OCI-LY3 (cell line): Measurements from ENCODE around the gene SLC35F3.

Experiments
- H2AFZ ChIP-seq: fragments of 200-600, 300-600 bp; shearing (Covaris generic); 2 replicates; pipeline ENCODE4 v1.6.0; 2014; ENCODE audit warnings: antibody characterized with exemption, low read depth, low read length
- H3K27ac ChIP-seq: fragments of 200-600, 300-600 bp; sonication (generic); 2 replicates; pipeline ENCODE4 v1.5.1; 2014; ENCODE audit warnings: mild to moderate bottlenecking, low read length, moderate library complexity, mixed read lengths
- H3K27me3 ChIP-seq: fragments of 200-600, 300-600 bp; sonication (generic); 2 replicates; pipeline ENCODE4 v1.6.1; 2014; ENCODE audit warnings: low read depth, low read length, mixed read lengths
- H3K36me3 ChIP-seq: fragments of 200-600, 300-600 bp; sonication (generic); replicated peaks from 2 replicates; pipeline ENCODE3; 2014; ENCODE audit warnings: low read depth, low read length, mixed read lengths
- H3K4me1 ChIP-seq: fragments of 300-600, 200-600 bp; sonication (generic); 2 replicates; pipeline ENCODE4 v1.6.1; 2014; ENCODE audit warnings: low read length, mixed read lengths
- H3K4me2 ChIP-seq: fragments of 200-600, 300-600 bp; sonication (generic); 2 replicates; pipeline ENCODE4 v1.6.1; 2014; ENCODE audit warnings: low read length, mixed read lengths
- H3K4me3 ChIP-seq: fragments of 300-600, 200-600 bp; sonication (generic); 2 replicates; pipeline ENCODE4 v1.5.1; 2014; ENCODE audit warnings: antibody characterized with exemption, mild to moderate bottlenecking, low read length, moderate library complexity
- H3K79me2 ChIP-seq: fragments of 300-600, 200-600 bp; shearing (Covaris generic); 2 replicates; pipeline ENCODE4 v1.6.1; 2014; ENCODE audit warnings: mild to moderate bottlenecking, low read length, mixed read lengths
- H3K9ac ChIP-seq: fragments of 300-600, 200-600 bp; shearing (Covaris generic); 2 replicates; pipeline ENCODE4 v1.6.0; 2014; ENCODE audit warnings: mild to moderate bottlenecking, low read length, moderate library complexity
- H3K9me3 ChIP-seq: fragments of 200-600, 300-600 bp; shearing (Covaris generic); 2 replicates; pipeline ENCODE4 v1.6.1; 2014; ENCODE audit warnings: low read length, mixed read lengths; ENCODE audit not compliant: insufficient read depth
- H4K20me1 ChIP-seq: fragments of 200-600, 300-600 bp; sonication (generic); 2 replicates; pipeline ENCODE4 v1.6.1; 2016; ENCODE audit warnings: low read length, mixed read lengths; ENCODE audit not compliant: insufficient read depth
- EZH2phosphoT487 ChIP-seq: fragments of 200-600 bp; shearing (Covaris generic); IDR thresholded peaks from 2 replicates; pipeline ENCODE4 v1.6.1; 2018; ENCODE audit warnings: antibody characterized with exemption, mixed run types, low read depth
- TF ChIP-seq, protein P1 (sequence below): fragments of 200-600, 300-600 bp; sonication (generic); IDR thresholded peaks from 2 replicates; pipeline ENCODE4 v1.5.1; 2014; ENCODE audit warnings: antibody characterized with exemption, low read length, low read depth

The SLC35F3 gene

DNA sequence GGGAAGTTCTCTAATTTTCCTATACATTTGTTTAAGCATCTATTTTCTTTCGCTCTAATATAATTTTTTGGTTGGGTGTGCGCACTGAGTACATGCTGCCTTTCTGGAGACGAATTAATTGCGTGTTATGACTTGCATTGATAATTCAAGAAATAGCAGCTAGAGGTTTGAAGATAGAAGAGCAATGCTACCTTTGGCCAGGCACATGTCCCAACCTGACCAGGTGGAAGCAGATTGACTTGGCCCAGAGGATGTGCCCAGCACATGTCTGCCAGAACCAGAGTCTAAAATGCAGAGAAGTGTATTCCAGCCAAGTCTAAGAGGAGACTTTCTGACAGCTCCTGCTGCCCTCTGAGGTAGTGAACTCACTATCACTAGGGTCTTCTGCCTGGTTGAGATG lies 114.3 kb downstream of the SLC35F3 start:
- Histone ChIP-seq H4K20me1 (no peaks in the 10 kb centered on the region), H3K79me2 (no peaks in the 10 kb centered on the region), H3K4me3 (no peak overlapping the region), H3K36me3 (no peaks in the 10 kb centered on the region), H3K27ac (no peak overlapping the region), H3K9me3 (no peaks in the 10 kb centered on the region), H3K4me1 (no peaks in the 10 kb centered on the region), H2AFZ (no peak overlapping the region), H3K27me3 (peaks cover 46% of the 10 kb centered on the region), H3K9ac (no peak overlapping the region), H3K4me2 (no peak overlapping the region)
- TF ChIP-seq, protein P1, sequence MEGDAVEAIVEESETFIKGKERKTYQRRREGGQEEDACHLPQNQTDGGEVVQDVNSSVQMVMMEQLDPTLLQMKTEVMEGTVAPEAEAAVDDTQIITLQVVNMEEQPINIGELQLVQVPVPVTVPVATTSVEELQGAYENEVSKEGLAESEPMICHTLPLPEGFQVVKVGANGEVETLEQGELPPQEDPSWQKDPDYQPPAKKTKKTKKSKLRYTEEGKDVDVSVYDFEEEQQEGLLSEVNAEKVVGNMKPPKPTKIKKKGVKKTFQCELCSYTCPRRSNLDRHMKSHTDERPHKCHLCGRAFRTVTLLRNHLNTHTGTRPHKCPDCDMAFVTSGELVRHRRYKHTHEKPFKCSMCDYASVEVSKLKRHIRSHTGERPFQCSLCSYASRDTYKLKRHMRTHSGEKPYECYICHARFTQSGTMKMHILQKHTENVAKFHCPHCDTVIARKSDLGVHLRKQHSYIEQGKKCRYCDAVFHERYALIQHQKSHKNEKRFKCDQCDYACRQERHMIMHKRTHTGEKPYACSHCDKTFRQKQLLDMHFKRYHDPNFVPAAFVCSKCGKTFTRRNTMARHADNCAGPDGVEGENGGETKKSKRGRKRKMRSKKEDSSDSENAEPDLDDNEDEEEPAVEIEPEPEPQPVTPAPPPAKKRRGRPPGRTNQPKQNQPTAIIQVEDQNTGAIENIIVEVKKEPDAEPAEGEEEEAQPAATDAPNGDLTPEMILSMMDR, result no peak
- TF ChIP-seq EZH2phosphoT487, result no peak

DNA sequence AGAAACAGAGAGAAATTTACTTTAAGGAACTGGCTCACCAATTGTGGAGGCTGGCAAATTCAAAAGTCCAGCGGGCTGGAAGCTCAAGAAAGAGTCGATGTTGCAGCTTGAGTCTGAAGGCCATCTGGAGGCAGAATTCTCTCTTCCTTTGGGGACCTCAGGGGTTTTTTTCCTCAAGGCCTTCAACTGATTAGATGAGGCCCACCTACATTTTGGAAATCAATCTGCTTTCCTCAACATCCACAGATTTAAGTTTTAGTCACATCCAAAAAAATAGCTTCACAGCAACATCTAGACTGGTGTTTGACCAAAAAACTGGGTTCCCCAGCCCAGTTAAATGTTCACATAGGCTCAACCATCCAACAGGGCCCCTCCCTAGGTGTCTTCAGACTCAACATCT lies 114.9 kb downstream of the SLC35F3 start:
- Histone ChIP-seq H2AFZ (no peak overlapping the region), H3K27ac (no peak overlapping the region), H3K27me3 (peaks cover 44% of the 10 kb centered on the region), H3K4me3 (no peak overlapping the region), H4K20me1 (no peaks in the 10 kb centered on the region), H3K9me3 (no peaks in the 10 kb centered on the region), H3K36me3 (no peaks in the 10 kb centered on the region), H3K4me2 (no peak overlapping the region), H3K9ac (no peak overlapping the region), H3K79me2 (no peaks in the 10 kb centered on the region), H3K4me1 (no peaks in the 10 kb centered on the region)
- no peak for TF ChIP-seq EZH2phosphoT487
- TF ChIP-seq, protein P1, result no peak

DNA sequence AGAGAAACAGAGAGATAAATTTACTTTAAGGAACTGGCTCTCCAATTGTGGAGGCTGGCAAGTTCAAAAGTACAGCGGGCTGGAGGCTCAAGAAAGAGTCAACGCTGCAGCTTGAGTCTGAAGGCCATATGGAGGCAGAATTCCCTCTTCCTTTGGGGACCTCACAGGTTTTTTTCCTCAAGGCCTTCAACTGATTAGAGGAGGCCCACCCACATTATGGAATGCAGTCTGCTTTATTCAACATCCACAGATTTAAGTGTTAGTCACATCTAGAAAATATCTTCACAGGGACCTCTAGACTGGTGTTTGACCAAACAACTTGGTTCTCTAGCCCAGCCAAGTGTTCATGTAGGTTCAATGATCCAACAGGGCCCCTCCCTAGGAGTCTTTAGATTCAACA lies 117.8 kb downstream of the SLC35F3 start:
- H3K27me3 ChIP-seq, result peaks cover 34% of the 10 kb centered on the region; the same call in 1 of the 2 replicates
- H3K36me3 ChIP-seq, result no peaks in the 10 kb centered on the region
- no peaks in the 10 kb centered on the region for H3K79me2 ChIP-seq
- no peak overlapping the region for H3K4me2 ChIP-seq
- no peak overlapping the region for H2AFZ ChIP-seq
- no peaks in the 10 kb centered on the region for H4K20me1 ChIP-seq
- H3K9ac ChIP-seq, result no peak overlapping the region
- H3K9me3 ChIP-seq, result no peaks in the 10 kb centered on the region
- TF ChIP-seq, protein P1, result no peak
- no peak for TF ChIP-seq EZH2phosphoT487
- H3K4me1 ChIP-seq, result no peaks in the 10 kb centered on the region
- H3K4me3 ChIP-seq, result no peak overlapping the region
- no peak overlapping the region for H3K27ac ChIP-seq

DNA sequence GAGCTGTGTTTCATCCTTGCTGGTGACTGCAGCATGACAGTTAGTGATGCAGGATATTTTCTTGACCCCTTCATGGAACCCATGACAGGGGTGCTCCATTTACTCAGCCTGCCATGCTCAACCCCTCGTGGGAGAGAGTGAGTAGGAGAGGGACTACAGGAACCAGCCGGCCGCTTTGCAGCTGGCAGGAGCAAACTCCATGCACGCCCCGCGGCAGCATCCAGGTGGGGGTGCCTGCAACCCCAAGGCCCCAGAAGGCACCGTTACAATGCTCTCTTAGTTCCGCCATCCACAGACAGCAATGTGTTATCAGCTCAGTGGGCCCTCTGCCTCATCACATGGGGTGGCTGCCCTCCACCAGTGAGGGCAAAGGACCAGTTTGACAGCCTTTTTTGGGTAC lies 135.1 kb downstream of the SLC35F3 start:
- H3K9ac ChIP-seq, result no peak overlapping the region
- H3K4me1 ChIP-seq, result no peaks in the 10 kb centered on the region
- no peaks in the 10 kb centered on the region for H4K20me1 ChIP-seq
- no peaks in the 10 kb centered on the region for H3K9me3 ChIP-seq
- H2AFZ ChIP-seq, result no peak overlapping the region
- no peaks in the 10 kb centered on the region for H3K79me2 ChIP-seq
- H3K4me2 ChIP-seq, result no peak overlapping the region
- TF ChIP-seq, protein P1, result no peak
- no peak for TF ChIP-seq EZH2phosphoT487
- no peak overlapping the region for H3K4me3 ChIP-seq
- peaks cover 25% of the 10 kb centered on the region; the same call in 1 of the 2 replicates for H3K27me3 ChIP-seq
- H3K27ac ChIP-seq, result no peak overlapping the region
- H3K36me3 ChIP-seq, result no peaks in the 10 kb centered on the region
